COR-L47 (cell line): Measurements from ENCODE around the gene LRTM2.

ENCODE experiments used
- DNase-seq: peaks from one replicate; lab custom pipeline; 2025; lab: John Stamatoyannopoulos, UW

LRTM2 gene

DNA sequence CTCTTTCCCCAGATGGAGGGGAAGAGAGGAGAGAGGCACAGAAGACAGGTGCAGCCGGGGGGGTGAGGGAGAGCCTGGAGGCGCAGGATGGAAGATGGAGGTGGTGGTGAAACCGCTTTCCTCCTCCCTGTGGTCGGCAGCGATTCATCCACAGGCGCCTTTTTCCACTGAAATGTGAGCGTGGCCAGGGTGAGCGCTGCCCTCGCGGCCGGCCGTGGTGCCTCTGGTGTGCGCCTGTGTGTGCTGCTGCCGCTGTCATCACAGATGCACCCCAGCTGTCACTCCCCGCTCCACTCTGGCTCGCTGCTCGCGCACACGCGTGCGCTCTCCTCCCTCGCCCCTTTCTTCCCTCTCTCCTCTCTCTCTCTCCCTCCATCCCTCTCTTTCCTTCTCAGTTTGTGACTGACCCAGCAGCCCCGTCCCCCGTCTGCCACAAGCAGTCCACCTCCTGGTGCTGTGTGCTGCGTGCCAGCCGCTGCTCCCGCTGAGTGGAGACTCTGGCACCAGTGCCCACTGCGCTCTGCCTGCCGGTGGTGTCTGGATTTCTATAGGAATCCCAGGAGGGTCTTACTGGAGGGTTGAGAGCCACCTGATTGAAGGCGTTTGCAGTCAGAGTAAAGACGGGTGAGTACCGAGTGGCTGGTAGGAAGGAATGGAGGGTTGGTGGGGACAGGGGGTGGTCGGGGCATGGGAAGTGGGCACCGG, at the start of gene LRTM2:
LRTM2 (plus strand) TSS at position 375 of the 705 bp plus-strand sequence. CDS start 7,584 bp downstream, outside the sequence.
- no peak for DNase-seq

DNA sequence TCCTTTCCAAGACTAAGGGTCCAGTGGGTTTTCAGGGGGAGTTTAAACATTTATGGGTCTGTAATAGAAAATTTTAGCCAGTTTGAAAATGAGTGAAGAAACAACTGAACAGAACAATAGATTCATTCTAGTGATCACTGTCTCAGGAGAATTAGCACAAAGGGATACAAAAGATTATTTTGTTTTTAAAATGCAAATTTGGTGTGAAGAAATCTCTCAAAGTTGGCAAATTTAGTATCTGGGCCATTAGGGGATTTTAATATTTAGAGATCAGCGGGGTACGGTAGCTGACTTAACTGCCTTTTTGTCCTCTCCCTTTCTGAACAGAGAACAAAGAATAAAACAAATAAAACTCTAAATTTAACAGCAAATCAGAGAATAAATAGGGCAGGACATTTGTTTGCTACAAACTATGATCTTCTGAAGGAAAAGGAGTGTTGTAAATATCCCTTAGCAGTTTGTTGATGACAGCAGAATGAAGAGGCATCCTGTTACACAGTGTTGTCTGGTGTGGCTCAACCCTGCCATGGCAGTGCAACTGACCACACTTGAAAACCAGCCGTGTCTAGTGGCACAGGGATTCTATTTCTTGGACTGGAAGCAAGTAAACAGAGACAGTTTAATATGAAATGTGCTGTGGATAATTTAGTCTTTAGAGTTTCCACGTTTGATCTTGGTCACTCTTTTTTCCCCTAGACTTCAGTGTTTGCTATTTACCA, 46.3 kb upstream of the LRTM2 start:
- no peak for DNase-seq

GRCh38 chr12:1776170-1776921, 44.0 kb upstream of the LRTM2 start:
- no peak for DNase-seq

GRCh38 chr12:1777798-1778197, 42.6 kb upstream of the LRTM2 start:
- DNase-seq, result no peak

DNA sequence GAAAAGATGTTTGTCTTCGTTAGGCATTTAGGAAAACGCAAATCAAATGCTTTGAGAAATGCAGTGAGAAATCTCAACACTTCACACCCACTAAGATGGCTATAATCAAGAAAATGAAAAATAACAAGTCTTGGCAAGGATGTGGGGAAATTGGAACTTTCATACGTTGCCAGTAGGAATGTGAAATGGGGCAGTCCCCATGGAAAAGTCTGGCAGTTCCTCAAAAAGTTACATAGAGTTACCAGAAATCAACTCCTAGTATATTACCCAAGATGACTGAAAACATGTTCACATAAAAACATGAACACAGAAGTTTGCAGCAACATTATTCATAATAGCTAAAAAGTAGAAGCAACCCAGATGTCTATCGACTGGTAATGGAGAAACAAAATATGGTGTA, 41.5 kb upstream of the LRTM2 start:
- DNase-seq, result no peak

DNA sequence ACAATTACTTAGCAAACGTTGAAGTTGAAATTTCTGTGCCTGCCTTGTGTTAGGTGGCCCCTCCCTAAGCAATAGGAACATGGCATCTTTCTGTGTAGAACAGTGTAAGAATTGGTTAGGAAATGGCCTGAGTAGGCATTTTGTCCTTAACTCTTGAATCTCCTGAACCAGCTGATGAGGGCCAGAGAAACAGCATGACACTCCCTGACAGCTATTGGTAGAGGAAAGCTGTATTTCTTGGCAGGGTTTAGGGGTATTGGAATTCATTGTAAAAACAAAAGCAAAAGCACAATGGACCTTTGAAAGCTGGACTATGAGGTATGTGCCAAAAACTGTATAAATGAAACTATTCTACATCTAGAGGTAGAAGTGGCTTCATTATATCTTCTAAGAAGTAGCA, 40.6 kb upstream of the LRTM2 start:
- DNase-seq, result no peak

- no peak for DNase-seq
Observed at GRCh38 chr12:1781772-1782171, 38.6 kb upstream of the LRTM2 start.

DNA sequence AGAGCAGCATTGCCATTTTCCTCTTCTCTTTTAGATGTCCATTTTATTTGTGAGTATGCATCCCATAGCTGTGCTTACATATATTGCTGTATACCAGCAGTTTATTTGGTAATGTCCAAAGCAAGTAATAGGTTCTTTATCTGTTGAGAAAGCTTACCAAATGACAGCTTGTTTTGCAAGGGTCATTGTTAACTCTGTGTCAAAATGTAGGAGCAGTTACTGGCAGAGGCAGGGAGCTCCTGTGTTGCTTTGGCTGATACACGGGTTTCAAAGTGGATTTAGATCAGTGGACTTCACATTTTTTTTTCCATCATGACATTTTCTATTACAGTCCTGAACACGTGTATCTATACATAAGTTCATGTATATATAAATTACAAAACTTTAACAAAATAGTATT, 38.1 kb upstream of the LRTM2 start:
- DNase-seq, result no peak

- DNase-seq, result no peak
Observed at GRCh38 chr12:1787714-1788113, 32.7 kb upstream of the LRTM2 start.

- no peak for DNase-seq
Observed at GRCh38 chr12:1790444-1790843, 29.9 kb upstream of the LRTM2 start.

DNA sequence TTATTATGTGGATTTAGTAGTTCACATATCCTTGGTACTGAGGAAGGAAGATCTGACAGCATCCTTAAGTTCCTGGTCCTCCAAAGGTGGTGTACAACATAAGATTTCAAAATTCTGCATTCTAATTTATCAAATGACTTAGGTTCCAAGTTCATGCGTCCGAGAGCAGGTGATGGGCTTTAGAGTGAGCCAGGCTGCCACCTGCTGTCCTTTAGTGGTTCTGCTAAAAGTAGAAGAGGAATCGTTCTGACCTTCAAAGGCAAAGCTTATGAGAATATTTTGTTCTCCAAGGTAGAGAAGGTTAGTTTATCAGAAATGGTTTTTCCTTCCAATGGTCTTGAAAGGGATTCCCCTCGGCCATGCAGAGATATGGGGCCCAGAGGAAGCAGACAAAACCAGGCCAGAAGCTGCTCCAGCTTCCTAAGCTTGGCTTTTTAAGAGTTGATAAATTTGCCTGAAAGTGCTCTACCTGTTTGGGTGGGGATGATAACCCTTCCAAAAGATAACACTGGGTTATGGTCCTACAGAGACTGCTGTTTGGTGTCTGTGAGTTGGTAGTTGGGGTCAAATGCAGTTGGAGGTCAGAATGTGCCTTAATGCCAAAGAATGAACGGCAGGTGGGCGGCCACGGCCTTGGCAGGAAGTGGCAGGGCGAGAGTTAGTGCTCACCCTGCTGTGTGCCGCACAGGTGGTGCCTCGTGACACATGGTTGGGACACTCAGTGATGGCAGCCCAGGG, 29.1 kb upstream of the LRTM2 start:
- DNase-seq, result peak; percentile 67

- no peak for DNase-seq
Observed at GRCh38 chr12:1792406-1792805, 28.0 kb upstream of the LRTM2 start.

DNA sequence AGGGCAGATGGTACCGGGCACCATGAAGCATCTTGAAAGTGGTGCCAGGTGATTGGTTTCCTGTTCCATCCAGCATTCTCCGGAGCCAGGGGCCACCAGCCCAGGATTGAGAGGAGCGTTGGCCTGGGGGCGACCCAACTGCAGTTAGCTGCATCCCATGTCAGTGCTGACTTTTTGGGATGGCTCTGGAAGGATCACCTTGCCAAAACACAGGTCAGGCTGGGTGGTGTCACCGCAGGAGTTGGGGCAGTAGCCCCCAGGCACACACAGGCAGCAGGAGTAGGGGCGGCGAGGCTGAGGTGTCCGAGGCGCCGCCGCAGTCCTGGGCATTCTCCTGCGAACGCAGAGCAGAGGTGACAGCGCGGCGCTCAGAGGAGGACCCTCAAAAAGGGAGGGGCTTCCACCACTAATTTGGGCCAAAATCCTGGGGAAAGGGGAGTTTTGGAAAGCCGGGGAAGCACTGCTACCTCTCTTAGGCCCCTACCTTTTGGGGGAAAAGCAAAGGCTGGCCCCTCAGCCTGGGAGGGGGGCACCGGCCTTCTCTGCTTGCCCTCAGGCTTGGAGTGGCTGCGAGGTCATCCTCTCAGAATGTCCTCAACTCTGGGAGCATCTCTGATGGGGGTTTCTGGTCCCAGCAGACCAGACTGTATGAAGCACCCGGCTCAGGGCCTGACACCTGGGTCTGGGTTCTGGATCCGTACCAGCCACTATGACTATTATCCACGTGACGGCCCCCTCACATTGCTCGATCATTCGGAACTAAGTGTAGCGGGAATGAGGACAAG, 26.7 kb upstream of the LRTM2 start:
- no peak for DNase-seq

- no peak for DNase-seq
Observed at GRCh38 chr12:1794440-1795090, 25.8 kb upstream of the LRTM2 start.

DNA sequence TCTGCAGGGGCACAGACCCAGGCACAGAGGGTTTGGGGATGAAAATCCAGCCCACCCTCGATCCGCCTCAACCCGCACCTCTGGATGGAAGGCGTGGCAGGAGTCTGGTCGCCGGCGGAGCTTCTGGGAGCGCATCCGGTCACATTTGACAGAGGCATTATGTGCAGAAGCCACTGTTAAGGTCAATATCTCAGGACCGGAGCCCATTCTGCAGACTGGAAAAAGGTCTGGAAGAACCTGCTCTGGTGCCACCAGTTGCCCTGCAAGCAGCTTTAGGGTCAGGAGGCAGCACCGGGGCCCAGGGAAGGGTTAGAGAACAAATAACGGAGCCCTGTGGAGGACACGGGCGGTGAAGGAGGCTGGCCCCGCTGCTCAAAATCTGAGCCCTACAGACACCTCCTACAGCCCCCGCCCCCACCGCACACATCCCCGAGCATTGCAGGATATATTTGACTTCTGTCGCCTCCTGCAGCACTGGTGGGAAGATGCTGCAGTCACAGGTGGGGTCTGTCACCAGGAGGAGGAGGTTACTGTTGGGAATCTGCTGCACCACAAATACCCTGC, 25.1 kb upstream of the LRTM2 start:
- no peak for DNase-seq

GRCh38 chr12:1795785-1796514, 24.4 kb upstream of the LRTM2 start:
- peak; percentile 70 for DNase-seq

DNA sequence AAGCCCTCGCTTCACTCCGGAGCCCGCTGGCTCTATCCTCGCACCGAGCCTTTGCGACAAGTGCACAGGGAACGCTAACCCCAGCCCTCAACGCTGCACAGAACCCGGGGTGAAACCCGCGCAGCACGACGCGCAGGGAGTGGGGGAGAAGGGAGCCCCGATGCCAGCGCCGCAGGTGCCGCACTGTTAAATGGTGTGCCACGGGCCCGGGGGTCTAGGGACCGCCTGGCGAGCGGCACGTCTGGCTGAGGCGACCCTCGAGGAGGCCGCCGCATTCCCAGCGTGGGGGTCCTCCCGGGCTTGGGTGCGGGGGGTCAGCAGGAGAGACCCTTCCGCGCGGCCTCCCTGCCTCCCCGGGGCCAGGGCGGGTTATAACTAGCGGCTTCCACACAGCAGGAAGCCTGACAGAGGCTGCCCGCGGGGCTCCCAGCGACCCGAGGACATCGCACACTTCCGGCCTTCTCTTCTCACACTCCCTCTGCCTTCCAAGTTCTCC, 23.8 kb upstream of the LRTM2 start:
- DNase-seq, result no peak

DNA sequence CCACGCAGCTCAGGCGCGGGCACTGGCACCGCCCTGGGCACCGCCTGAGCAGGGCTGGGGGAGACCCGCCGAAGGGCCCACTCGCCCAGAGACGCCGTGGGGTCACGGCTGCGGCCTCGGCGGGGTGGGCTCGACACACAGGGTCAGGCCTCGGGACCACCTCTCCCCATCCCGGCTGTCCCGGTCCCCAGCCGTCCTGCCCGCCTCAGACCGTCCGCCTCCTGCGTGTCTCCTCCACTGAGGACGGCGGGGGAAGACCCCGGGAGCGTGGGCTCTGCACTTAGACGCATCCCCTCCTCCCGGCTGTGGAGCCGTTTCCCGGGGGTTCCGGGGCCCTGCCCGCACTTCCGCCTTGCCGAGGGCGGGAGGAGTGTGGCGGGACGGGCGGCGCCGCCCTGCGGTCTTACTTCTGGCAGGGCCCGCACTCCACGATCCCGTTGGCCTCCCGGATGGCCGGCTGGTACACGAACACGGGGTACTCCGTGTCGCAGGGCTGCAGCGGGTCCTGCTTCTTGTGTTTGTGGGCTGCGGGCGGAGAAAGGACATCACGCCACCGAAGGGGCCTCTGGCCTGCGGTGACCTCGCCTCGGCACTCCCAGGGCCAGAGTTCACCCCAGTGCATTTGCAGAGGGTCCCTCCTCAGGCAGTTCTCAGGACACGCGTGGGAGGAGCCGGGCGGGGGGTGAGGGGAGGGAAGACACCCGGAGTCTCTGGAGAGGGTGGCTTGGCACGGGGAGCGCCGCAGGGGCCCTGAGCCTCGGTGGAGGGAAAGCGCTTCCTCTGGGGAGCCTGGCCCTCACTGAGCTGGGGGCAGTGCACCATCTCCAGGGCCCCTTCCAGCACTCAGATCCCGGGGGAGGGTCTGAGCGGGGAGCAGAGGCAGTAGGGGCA, 23.1 kb upstream of the LRTM2 start:
- DNase-seq, result no peak
